ENCODE measurements around the gene POLR2A. TPM values are rescaled to one million over a fixed set of nuclear protein-coding genes. Genes with fewer than 3 reads are reported as not detected.
A peak's percentile ranks its signal among the peaks of the same experiment; 100 is the strongest.

POLR2A gene
- polyA plus RNA-seq, 3 donors from 2014 or later = 16.0 to 67.8 (median 25.7) TPM

GRCh38 chr17:7512824-7513540, 28.8 kb downstream of the POLR2A start:
- no peak overlapping the region for H3K4me3 Mint-ChIP-seq
- no peak for DNase-seq

DNA sequence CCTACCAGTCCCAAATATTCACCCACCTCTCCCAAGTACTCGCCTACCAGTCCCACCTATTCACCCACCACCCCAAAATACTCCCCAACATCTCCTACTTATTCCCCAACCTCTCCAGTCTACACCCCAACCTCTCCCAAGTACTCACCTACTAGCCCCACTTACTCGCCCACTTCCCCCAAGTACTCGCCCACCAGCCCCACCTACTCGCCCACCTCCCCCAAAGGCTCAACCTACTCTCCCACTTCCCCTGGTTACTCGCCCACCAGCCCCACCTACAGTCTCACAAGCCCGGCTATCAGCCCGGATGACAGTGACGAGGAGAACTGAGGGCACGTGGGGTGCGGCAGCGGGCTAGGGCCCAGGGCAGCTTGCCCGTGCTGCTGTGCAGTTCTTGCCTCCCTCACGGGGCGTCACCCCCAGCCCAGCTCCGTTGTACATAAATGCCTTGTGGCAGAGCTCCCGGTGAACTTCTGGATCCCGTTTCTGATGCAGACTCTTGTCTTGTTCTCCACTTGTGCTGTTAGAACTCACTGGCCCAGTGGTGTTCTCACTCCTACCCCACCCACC, 29.8 kb downstream of the POLR2A start:
- Mint-ChIP-seq H3K4me1 (no peaks in the 10 kb centered on the region), H3K27ac (no peak overlapping the region), H3K27me3 (ENCODE audit: low read depth in 3 of 3) (peaks cover 5 to 12% (median 8%) of the 10 kb centered on the region in 3 donors), H3K36me3 (peaks cover 15 to 29% (median 15%) of the 10 kb centered on the region in 3 donors), H3K4me3 (no peak overlapping the region), H3K9me3 (no peaks in the 10 kb centered on the region)
- no peak for DNase-seq

More at GRCh38 chr17:7512824-7513540, 28.8 kb downstream of the POLR2A start:
- Mint-ChIP-seq H3K36me3 (peaks cover 18 to 39% (median 20%) of the 10 kb centered on the region in 3 donors), H3K9me3 (no peaks in the 10 kb centered on the region), H3K4me1 (no peaks in the 10 kb centered on the region), H3K27me3 (ENCODE audit: low read depth in 3 of 3) (peaks cover 5 to 12% (median 10%) of the 10 kb centered on the region in 3 donors), H3K27ac (no peak overlapping the region)

DNA sequence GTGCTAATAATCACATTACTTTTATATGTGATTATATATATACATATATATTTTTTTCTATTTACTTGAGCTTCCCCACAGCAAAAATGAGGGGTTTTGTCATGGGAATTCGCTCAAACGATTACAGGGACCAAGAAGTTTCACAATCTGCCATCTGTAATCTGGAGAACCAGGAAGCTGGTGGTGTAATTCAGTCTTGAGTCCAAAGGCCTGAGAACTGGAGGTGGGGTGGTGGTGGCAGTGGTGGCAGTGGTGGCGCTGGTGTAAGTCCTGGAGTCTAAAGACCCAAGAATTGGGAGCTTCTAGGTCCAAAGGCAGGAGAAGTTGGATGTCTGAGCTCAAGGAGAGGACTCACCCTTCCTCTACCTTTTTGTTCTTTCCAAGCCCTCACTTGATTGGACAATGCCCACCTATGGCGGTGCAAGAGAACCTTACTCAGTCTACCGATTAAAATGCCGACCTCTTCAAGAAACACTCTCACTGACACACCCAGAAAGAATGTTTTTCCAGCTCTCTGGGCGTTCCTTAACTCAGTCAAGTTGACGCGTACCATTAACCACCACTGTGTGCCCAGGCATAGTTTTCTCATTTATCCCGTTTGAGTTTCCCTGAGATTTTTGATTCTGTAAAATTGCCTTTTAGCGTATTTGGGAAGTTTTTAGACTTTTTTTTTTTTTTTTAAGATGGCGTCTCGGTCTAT, 31.9 kb downstream of the POLR2A start:
- peak overlapping the region in 1 of 6 donors; percentile 28 for H3K27ac Mint-ChIP-seq

GRCh38 chr17:7523033-7523432, 38.9 kb downstream of the POLR2A start:
- peak in 2 of 3 donors; percentile 37 to 43 for DNase-seq
- Mint-ChIP-seq H3K27ac (no peak overlapping the region), H3K4me1 (peaks cover 0 to 2% of the 10 kb centered on the region in 2 donors), H3K4me3 (no peak overlapping the region), H3K9me3 (peaks cover 0 to 13% (median 2%) of the 10 kb centered on the region in 6 donors), H3K36me3 (peaks cover 0 to 7% (median 3%) of the 10 kb centered on the region in 3 donors), H3K27me3 (ENCODE audit: low read depth in 3 of 3) (peaks cover 0 to 3% (median 0%) of the 10 kb centered on the region in 3 donors)

More for the DNA sequence above, 31.9 kb downstream of the POLR2A start:
- H3K4me3 Mint-ChIP-seq = no peak overlapping the region
- no peaks in the 10 kb centered on the region for H3K9me3 Mint-ChIP-seq
- no peaks in the 10 kb centered on the region for H3K4me1 Mint-ChIP-seq
- peaks cover 4 to 16% (median 8%) of the 10 kb centered on the region in 3 donors for H3K36me3 Mint-ChIP-seq
- peaks cover 3 to 7% (median 4%) of the 10 kb centered on the region in 3 donors for H3K27me3 Mint-ChIP-seq (ENCODE audit: low read depth in 3 of 3)
- no peak for DNase-seq

DNA sequence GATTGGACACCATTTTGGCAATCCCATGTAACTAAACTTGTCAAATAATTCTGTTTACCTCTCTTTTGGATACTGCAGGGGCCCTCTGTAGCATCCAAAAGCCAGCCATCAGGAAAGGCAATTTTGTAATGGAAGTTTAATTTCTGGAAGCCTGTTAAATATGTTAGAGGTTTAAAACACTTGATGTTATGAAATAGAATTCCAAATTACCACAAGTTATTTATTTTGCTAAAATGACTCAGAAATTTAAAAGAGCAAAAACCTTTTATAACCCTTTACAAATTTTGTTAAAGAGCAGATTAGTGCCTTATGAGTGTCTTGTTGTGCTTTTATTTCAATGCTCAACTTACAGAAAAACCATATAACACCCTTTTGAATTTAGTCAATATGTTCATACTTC, 44.7 kb downstream of the POLR2A start:
- Mint-ChIP-seq H3K4me3 (no peak overlapping the region), H3K4me1 (no peaks in the 10 kb centered on the region), H3K27me3 (ENCODE audit: low read depth in 3 of 3) (peaks cover 2 to 4% (median 4%) of the 10 kb centered on the region in 3 donors), H3K27ac (no peak overlapping the region), H3K9me3 (peaks cover 18 to 37% (median 25%) of the 10 kb centered on the region in 6 donors), H3K36me3 (peaks cover 7 to 16% (median 7%) of the 10 kb centered on the region in 3 donors)
- no peak for DNase-seq

- no peak overlapping the region for H3K4me3 Mint-ChIP-seq
- no peak for DNase-seq
- H3K4me1 Mint-ChIP-seq = no peaks in the 10 kb centered on the region
- no peak overlapping the region for H3K27ac Mint-ChIP-seq
- H3K36me3 Mint-ChIP-seq = peaks cover 7 to 16% (median 7%) of the 10 kb centered on the region in 3 donors
- peaks cover 18 to 37% (median 25%) of the 10 kb centered on the region in 6 donors for H3K9me3 Mint-ChIP-seq
- H3K27me3 Mint-ChIP-seq (ENCODE audit: low read depth in 3 of 3) = peaks cover 2 to 4% (median 4%) of the 10 kb centered on the region in 3 donors
Measured at GRCh38 chr17:7530023-7530900, 46.1 kb downstream of the POLR2A start.

DNA sequence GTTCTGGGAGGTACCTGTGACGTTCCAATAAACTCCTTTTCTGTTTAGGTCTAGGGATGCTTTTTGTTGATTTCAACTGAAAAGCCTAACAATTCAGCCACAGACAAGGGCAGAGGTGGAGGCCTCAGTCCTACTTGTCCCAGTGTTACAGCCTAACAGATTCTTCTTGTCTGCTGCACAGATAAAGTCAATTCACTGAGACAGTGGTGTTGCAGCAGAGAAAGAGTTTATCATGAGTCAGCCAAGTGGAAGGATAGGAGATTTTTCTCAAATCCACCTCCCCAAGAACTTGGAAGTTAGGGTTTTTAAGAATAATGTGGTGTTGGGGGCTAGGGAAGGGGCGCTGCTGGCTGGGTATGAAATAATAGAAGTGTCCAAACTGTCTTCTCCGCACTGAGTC, 53.9 kb downstream of the POLR2A start:
- Mint-ChIP-seq H3K27me3 (ENCODE audit: low read depth in 3 of 3) (peaks cover 3 to 4% (median 4%) of the 10 kb centered on the region in 3 donors), H3K27ac (no peak overlapping the region), H3K4me3 (no peak overlapping the region), H3K36me3 (no peaks in the 10 kb centered on the region), H3K4me1 (no peaks in the 10 kb centered on the region), H3K9me3 (peaks cover 0 to 3% (median 0%) of the 10 kb centered on the region in 6 donors)
- DNase-seq = no peak

DNA sequence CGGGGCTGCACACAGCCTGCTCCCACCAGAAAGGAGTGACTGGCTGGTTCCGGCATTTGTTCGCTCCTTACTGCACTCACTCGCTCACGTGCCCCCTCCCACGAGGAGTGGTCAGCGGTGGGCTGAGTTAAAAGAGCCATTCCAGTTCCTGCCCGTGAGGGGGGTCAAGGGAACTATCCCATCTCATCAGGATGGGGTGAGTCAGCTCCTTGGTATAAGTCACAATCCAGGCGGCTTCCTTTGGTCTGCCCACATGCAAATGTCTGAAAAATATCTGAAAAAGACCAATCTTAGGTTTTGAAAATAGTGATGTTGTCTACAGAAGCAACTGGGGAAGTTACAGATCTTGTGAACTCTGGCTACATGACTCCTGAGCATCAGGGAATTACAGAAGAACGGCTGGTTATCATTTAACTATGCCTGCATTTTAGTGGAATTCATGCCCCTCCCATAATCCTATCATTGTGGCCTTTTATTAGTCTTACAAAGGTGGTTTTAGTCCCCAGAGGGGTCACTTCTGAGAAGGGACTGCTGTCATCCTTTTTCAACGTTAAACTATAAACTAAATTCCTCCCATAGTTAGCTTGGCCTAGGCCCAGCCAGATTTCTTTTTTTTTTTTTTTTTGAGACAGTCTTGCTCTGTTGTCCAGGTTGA, 54.9 kb downstream of the POLR2A start:
- Mint-ChIP-seq H3K36me3 (no peaks in the 10 kb centered on the region), H3K9me3 (peaks cover 0 to 3% (median 0%) of the 10 kb centered on the region in 6 donors), H3K27ac (no peak overlapping the region), H3K4me1 (no peaks in the 10 kb centered on the region), H3K4me3 (no peak overlapping the region), H3K27me3 (ENCODE audit: low read depth in 3 of 3) (peaks cover 3 to 4% (median 4%) of the 10 kb centered on the region in 3 donors)
- no peak for DNase-seq

GRCh38 chr17:7541074-7541621, 57.0 kb downstream of the POLR2A start:
- Mint-ChIP-seq H3K27ac (no peak overlapping the region), H3K27me3 (ENCODE audit: low read depth in 3 of 3) (peaks cover 0 to 4% (median 4%) of the 10 kb centered on the region in 3 donors), H3K4me3 (no peak overlapping the region), H3K4me1 (no peaks in the 10 kb centered on the region), H3K9me3 (peaks cover 0 to 3% (median 0%) of the 10 kb centered on the region in 6 donors), H3K36me3 (no peaks in the 10 kb centered on the region)
- DNase-seq = no peak

GRCh38 chr17:7544911-7545310, 60.7 kb downstream of the POLR2A start:
- no peak overlapping the region for H3K4me3 Mint-ChIP-seq
- H3K27me3 Mint-ChIP-seq (ENCODE audit: low read depth in 3 of 3) = peaks cover 1 to 5% (median 2%) of the 10 kb centered on the region in 3 donors
- no peak for DNase-seq
- peaks cover 20 to 21% of the 10 kb centered on the region in 2 donors for H3K4me1 Mint-ChIP-seq
- H3K27ac Mint-ChIP-seq = no peak overlapping the region
- H3K36me3 Mint-ChIP-seq = no peaks in the 10 kb centered on the region
- H3K9me3 Mint-ChIP-seq = no peaks in the 10 kb centered on the region

GRCh38 chr17:7548585-7549400, 64.6 kb downstream of the POLR2A start, which contains the start of gene TNFSF12:
Gene TNFSF12, plus strand, starts transcription at chr17:7549058. Its CDS starts 96 bp downstream, at chr17:7549154.
- Mint-ChIP-seq H3K9me3 (no peaks in the 10 kb centered on the region), H3K36me3 (peaks cover 4 to 9% (median 8%) of the 10 kb centered on the region in 3 donors), H3K4me1 (peaks cover 54 to 60% of the 10 kb centered on the region in 2 donors)

More at GRCh38 chr17:7548585-7549400, 64.6 kb downstream of the POLR2A start, which contains the start of gene TNFSF12:
- peak; percentile 61 to 66 (median 64) for DNase-seq
- H3K27ac Mint-ChIP-seq = peak within 1 kb of the TSS; percentile 90 to 93 (median 92)
- peak within 1 kb of the TSS; percentile 87 to 92 (median 89) for H3K4me3 Mint-ChIP-seq
- H3K27me3 Mint-ChIP-seq (ENCODE audit: low read depth in 3 of 3) = peaks cover 0 to 8% (median 1%) of the 10 kb centered on the region in 3 donors
